Dermis blood vessel endothelial cell (primary cell): ENCODE results near the gene MFAP2. TPM values are rescaled to one million over a fixed set of nuclear protein-coding genes. Genes with fewer than 3 reads are reported as not detected.

Experiments used
- DNase-seq: peaks from one replicate; pipeline ENCODE4 v3.0.0; 2010
- total RNA-seq: library from RNA; depleted of rRNA; stranded (reverse); fragments of >200 nt; gene quantifications from 2 replicates; pipeline ENCODE4 v1.2.3, GENCODE V29; 2014

Gene MFAP2
- total RNA-seq, 1 donor from 2014 or later: 24.5 TPM

DNA sequence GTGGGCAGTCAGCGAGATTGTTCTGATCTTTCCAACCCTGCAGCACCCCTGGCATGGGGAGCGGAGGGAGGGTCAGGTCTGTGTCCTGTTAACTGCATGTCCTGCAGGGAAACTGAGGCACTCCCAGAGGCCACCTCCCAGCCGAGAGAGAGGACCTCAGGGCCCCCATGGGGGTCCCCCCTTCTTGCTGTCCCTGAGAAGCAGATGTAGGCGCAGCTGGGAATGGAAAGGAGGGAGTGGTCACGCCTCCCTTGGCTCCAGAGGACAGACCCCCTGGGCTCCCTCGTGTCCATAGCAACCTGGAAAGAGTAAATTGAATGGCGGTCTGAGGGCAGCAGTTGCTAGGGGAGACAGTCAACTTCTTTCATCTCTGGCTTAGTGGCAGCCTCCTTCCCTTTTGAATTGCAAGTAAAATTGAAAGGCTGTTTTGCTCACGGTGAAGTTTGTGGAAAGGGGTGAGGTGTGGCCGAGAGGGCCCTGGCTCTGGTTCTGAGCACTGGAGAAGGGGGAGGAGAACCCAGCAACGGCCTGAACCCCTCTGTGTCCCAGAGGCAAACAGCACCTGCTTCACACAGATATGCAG, 53.8 kb downstream of the MFAP2 start:
- DNase-seq: no peak

- no peak for DNase-seq
Measured at GRCh38 chr1:16925635-16926490, 54.6 kb downstream of the MFAP2 start.

- no peak for DNase-seq
Measured at GRCh38 chr1:16924919-16925477, 55.4 kb downstream of the MFAP2 start.

Other genes starting within 250 kb of the MFAP2 start
- under 0.01 TPM in 2 replicates for gene RNU1-4, start 240.1 kb downstream of the MFAP2 start, total RNA-seq
- gene RNU1-2, start 84.6 kb downstream of the MFAP2 start, total RNA-seq: under 0.01 TPM in 2 replicates
- 19.7 and 20.6 TPM in 2 replicates for gene CROCC, start 58.7 kb downstream of the MFAP2 start, total RNA-seq
- 72.3 and 102 TPM in 2 replicates for gene ATP13A2, start 31.3 kb upstream of the MFAP2 start, total RNA-seq
- 116 and 129 TPM in 2 replicates for gene SDHB, start 73.4 kb upstream of the MFAP2 start, total RNA-seq
- 0.17 and 0.19 TPM in 2 replicates for gene PADI2, start 138.8 kb upstream of the MFAP2 start, total RNA-seq
- gene PADI1, start 224.5 kb upstream of the MFAP2 start, total RNA-seq: 0.05 and 0.85 TPM in 2 replicates